ENCODE data around the gene CUL9.

Gene CUL9

GRCh38 chr6:43273707-43274106 lies 91.7 kb downstream of the CUL9 start:
- DNase-seq (ENCODE audit: low read depth in 2 of 2), result no peak
